ENCODE data around the gene KCNT2. TPM values are rescaled to one million over a fixed set of nuclear protein-coding genes. Genes with fewer than 3 reads are reported as not detected.
A peak's percentile ranks its signal among the peaks of the same experiment; 100 is the strongest.

Gene KCNT2
- total RNA-seq, 1 donor from 2014 or later = 10.6 TPM

- DNase-seq (ENCODE audit: low spot score) (no peak), ATAC-seq (no peak)
- intact Hi-C loops (cut with DNase I) = no loop called here
Measured at GRCh38 chr1:196377811-196378210, 230.4 kb downstream of the KCNT2 start.

- intact Hi-C loops (cut with DNase I) = no loop called here
- DNase-seq (ENCODE audit: low spot score) (no peak), ATAC-seq (no peak)
Measured at GRCh38 chr1:196376630-196377328, 231.5 kb downstream of the KCNT2 start.

GRCh38 chr1:196373798-196374197 lies 234.4 kb downstream of the KCNT2 start:
- DNase-seq (ENCODE audit: low spot score) = no peak
- intact Hi-C loops (cut with DNase I) = no loop called here
- no peak for ATAC-seq

- no peak for DNase-seq (ENCODE audit: low spot score)
- intact Hi-C loops (cut with DNase I) = no loop called here
- no peak for ATAC-seq
Measured at GRCh38 chr1:196372896-196373536, 235.2 kb downstream of the KCNT2 start.

- intact Hi-C loops (cut with DNase I) = no loop called here
- ATAC-seq = no peak
- no peak for DNase-seq (ENCODE audit: low spot score)
Measured at GRCh38 chr1:196367838-196368237, 240.4 kb downstream of the KCNT2 start.

- no peak for DNase-seq (ENCODE audit: low spot score)
- ATAC-seq = no peak
- intact Hi-C loops (cut with DNase I) = no loop called here
Measured at GRCh38 chr1:196366817-196367495, 241.3 kb downstream of the KCNT2 start.

- ATAC-seq (no peak), DNase-seq (ENCODE audit: low spot score) (no peak)
- intact Hi-C loops (cut with DNase I) = no loop called here
Measured at GRCh38 chr1:196361112-196361714, 247.0 kb downstream of the KCNT2 start.

GRCh38 chr1:196357913-196358312 lies 250.3 kb downstream of the KCNT2 start:
- DNase-seq (ENCODE audit: low spot score) = no peak
- no peak for ATAC-seq
- intact Hi-C loops (cut with DNase I) = no loop called here

GRCh38 chr1:196355206-196355786 lies 252.9 kb downstream of the KCNT2 start:
- intact Hi-C loops (cut with DNase I) = no loop called here
- DNase-seq (ENCODE audit: low spot score) (no peak), ATAC-seq (no peak)

- ATAC-seq (no peak), DNase-seq (ENCODE audit: low spot score) (no peak)
- intact Hi-C loops (cut with DNase I) = no loop called here
Measured at GRCh38 chr1:196344453-196344852, 263.8 kb downstream of the KCNT2 start.

GRCh38 chr1:196324345-196324744 lies 283.9 kb downstream of the KCNT2 start:
- no peak for DNase-seq (ENCODE audit: low spot score)
- intact Hi-C loops (cut with DNase I) = no loop called here
- no peak for ATAC-seq

- intact Hi-C loops (cut with DNase I) = no loop called here
- ATAC-seq = no peak
- DNase-seq (ENCODE audit: low spot score) = no peak
Measured at GRCh38 chr1:196323869-196324268, 284.4 kb downstream of the KCNT2 start.

GRCh38 chr1:196319301-196319700 lies 288.9 kb downstream of the KCNT2 start:
- intact Hi-C loops (cut with DNase I) = no loop called here
- ATAC-seq (no peak), DNase-seq (ENCODE audit: low spot score) (no peak)

GRCh38 chr1:196317535-196318522 lies 290.4 kb downstream of the KCNT2 start:
- intact Hi-C loops (cut with DNase I) = no loop called here
- DNase-seq (ENCODE audit: low spot score) (no peak), ATAC-seq (peak; percentile 46)

- intact Hi-C loops (cut with DNase I) = no loop called here
Measured at GRCh38 chr1:196312739-196313138, 295.5 kb downstream of the KCNT2 start.

GRCh38 chr1:196309386-196309785 lies 298.9 kb downstream of the KCNT2 start:
- no peak for ATAC-seq
- intact Hi-C loops (cut with DNase I) = no loop called here

More at GRCh38 chr1:196312739-196313138, 295.5 kb downstream of the KCNT2 start:
- ATAC-seq (no peak), DNase-seq (ENCODE audit: low spot score) (no peak)

GRCh38 chr1:196308176-196308575 lies 300.1 kb downstream of the KCNT2 start:
- ATAC-seq (no peak), DNase-seq (ENCODE audit: low spot score) (no peak)
- intact Hi-C loops (cut with DNase I) = no loop called here

More at GRCh38 chr1:196309386-196309785, 298.9 kb downstream of the KCNT2 start:
- DNase-seq (ENCODE audit: low spot score) = no peak

GRCh38 chr1:196306421-196306820 lies 301.8 kb downstream of the KCNT2 start:
- no peak for DNase-seq (ENCODE audit: low spot score)
- ATAC-seq = no peak
- intact Hi-C loops (cut with DNase I) = no loop called here
